Esophagus squamous epithelium (tissue), 5 donors: ENCODE results near the gene PRSS22. TPM values are rescaled to one million over a fixed set of nuclear protein-coding genes. Genes with fewer than 3 reads are reported as not detected.

Experiments used
- DNase-seq: peaks from one replicate; lab custom pipeline; 2025; lab: John Stamatoyannopoulos, UW
- H3K27ac ChIP-seq, 4 donors: fragments of 200-600 bp; sonication (generic); one replicate each; pipeline ENCODE4 v1.5.1; 2016 to 2019; ENCODE audit warnings: mild to moderate bottlenecking in 1 of 4
- H3K27me3 ChIP-seq, 4 donors: fragments of 200-600 bp; sonication (generic); 1 replicate in 3 of 4; 2 replicates in 1 of 4; pipeline versions ENCODE4 v1.5.1 to v1.6.0; 2017 to 2021; ENCODE audit warnings: antibody characterized with exemption in 1 of 4
- H3K36me3 ChIP-seq, 3 donors: fragments of 200-600 bp; sonication (generic); one replicate each; pipeline ENCODE4 v1.5.1; 2016 to 2019
- H3K4me1 ChIP-seq, 3 donors: fragments of 200-600 bp; sonication (generic); one replicate each; pipeline ENCODE4 v1.5.1; 2017 to 2019
- H3K4me3 ChIP-seq, 4 donors: fragments of 200-600 bp; sonication (generic); 1 replicate in 3 of 4; 2 replicates in 1 of 4; pipeline ENCODE4 v1.5.1; 2016 to 2019; ENCODE audit warnings: mild to moderate bottlenecking in 2 of 4, moderate library complexity in 1 of 4
- H3K9me3 ChIP-seq, 3 donors: fragments of 200-600 bp; sonication (generic); one replicate each; pipeline ENCODE4 v1.5.1; 2016 to 2019
- CTCF ChIP-seq, 6 experiments: fragments of 450-650 bp in 4 of 6; fragments of 200-600 bp in 2 of 6; sonication (generic) in 2 of 6; IDR thresholded peaks; one replicate each; pipeline ENCODE4 v1.5.1; 2016 to 2019; ENCODE audit warnings: antibody characterized with exemption in 6 of 6, mild to moderate bottlenecking in 4 of 6, moderate library complexity in 4 of 6
- POLR2A ChIP-seq, 4 donors: fragments of 450-650 bp; IDR thresholded peaks; one replicate each; pipeline ENCODE4 v1.6.1; 2017; ENCODE audit warnings: antibody characterized with exemption in 4 of 4, mild to moderate bottlenecking in 4 of 4, moderate library complexity in 3 of 4
- WGBS, 2 donors: methylation state at CpG; one replicate each; pipeline ENCODE4 v1.1.5; 2018; 5-methylcytosine and 5-hydroxymethylcytosine counted together
- intact Hi-C: fragments of 100-400 bp; cut with DNase I; formaldehyde crosslinking; loops from one replicate; pipeline ENCODE4 v1.15.0; 2022
- total RNA-seq, 4 donors: library from RNA; depleted of rRNA; stranded (reverse); fragments of >200 nt; gene quantifications; one replicate each; pipeline ENCODE4 v1.1.0, GENCODE V29; 2016
- donor health status: DM: yes; HTN: yes; CAD: no.

PRSS22 gene
- total RNA-seq, 4 donors from 2014 or later: 36.6 to 149 (median 113) TPM

GRCh38 chr16:2904922-2905240 is 46.9 kb upstream of the PRSS22 start:
- TF ChIP-seq CTCF (IDR thresholded peaks at IDR 0.05): no peak
- TF ChIP-seq POLR2A (IDR thresholded peaks at IDR 0.05): no peak
- H3K27ac ChIP-seq: peak overlapping the region; percentile 94 to 99 (median 96)
- H3K36me3 ChIP-seq: peaks cover 0 to 13% (median 0%) of the 10 kb centered on the region in 3 donors
- no peak for DNase-seq
- intact Hi-C loops: no loop called here
- H3K4me3 ChIP-seq: peak overlapping the region; percentile 76 to 89 (median 82)
- WGBS, 2 donors: 0% methylated on average over 9 to 11 of the region's 32 CpGs
- H3K4me1 ChIP-seq: peaks cover 11 to 33% (median 12%) of the 10 kb centered on the region in 3 donors
- no peaks in the 10 kb centered on the region for H3K27me3 ChIP-seq
- H3K9me3 ChIP-seq: no peaks in the 10 kb centered on the region

GRCh38 chr16:2904100-2904921 is 46.3 kb upstream of the PRSS22 start:
- H3K27ac ChIP-seq: peak overlapping the region; percentile 94 to 99 (median 96)
- DNase-seq: no peak
- intact Hi-C loops: no loop called here
- no peaks in the 10 kb centered on the region for H3K27me3 ChIP-seq
- H3K36me3 ChIP-seq: peaks cover 0 to 19% (median 0%) of the 10 kb centered on the region in 3 donors
- no peaks in the 10 kb centered on the region for H3K9me3 ChIP-seq
- peaks cover 11 to 33% (median 12%) of the 10 kb centered on the region in 3 donors for H3K4me1 ChIP-seq
- TF ChIP-seq CTCF (IDR thresholded peaks at IDR 0.05) (peak; percentile 86 to 97 (median 92)), POLR2A (IDR thresholded peaks at IDR 0.05) (peak in 2 of 4 donors; percentile 34 to 45)
- 1 to 2% methylated on average over 15 to 25 of the region's 62 CpGs for WGBS, 2 donors
- peak overlapping the region; percentile 76 to 89 (median 82) for H3K4me3 ChIP-seq

- H3K9me3 ChIP-seq: no peaks in the 10 kb centered on the region
- H3K27ac ChIP-seq: no peak overlapping the region
- peaks cover 11 to 33% (median 12%) of the 10 kb centered on the region in 3 donors for H3K4me1 ChIP-seq
- H3K4me3 ChIP-seq: no peak overlapping the region
- H3K36me3 ChIP-seq: peaks cover 0 to 35% (median 0%) of the 10 kb centered on the region in 3 donors
- H3K27me3 ChIP-seq: no peaks in the 10 kb centered on the region
- TF ChIP-seq CTCF (IDR thresholded peaks at IDR 0.05): no peak
- no peak for TF ChIP-seq POLR2A (IDR thresholded peaks at IDR 0.05)
- intact Hi-C loops: no loop called here
- DNase-seq: no peak
- 86 to 90% methylated on average over 9 of the region's 9 CpGs for WGBS, 2 donors
Observed at GRCh38 chr16:2902337-2903130, 44.6 kb upstream of the PRSS22 start.

GRCh38 chr16:2900526-2901075 is 42.6 kb upstream of the PRSS22 start:
- 88 to 94% methylated on average over 5 to 13 of the region's 15 CpGs for WGBS, 2 donors
- no peak for TF ChIP-seq POLR2A (IDR thresholded peaks at IDR 0.05)
- no peak for TF ChIP-seq CTCF (IDR thresholded peaks at IDR 0.05)
- H3K4me1 ChIP-seq: peaks cover 5 to 13% (median 6%) of the 10 kb centered on the region in 3 donors
- DNase-seq: no peak
- H3K27me3 ChIP-seq: no peaks in the 10 kb centered on the region
- H3K9me3 ChIP-seq: no peaks in the 10 kb centered on the region
- intact Hi-C loops: no loop called here
- H3K27ac ChIP-seq: no peak overlapping the region
- H3K4me3 ChIP-seq: no peak overlapping the region
- peaks cover 0 to 51% (median 6%) of the 10 kb centered on the region in 3 donors for H3K36me3 ChIP-seq
